HG02943 (cell line): ENCODE data around the gene WDR17.

Experiments used
- ATAC-seq: cut with Tn5 transposase; IDR thresholded peaks from one replicate; pipeline ENCODE4 v1.9.1; 2021; ENCODE audit warnings: mild to moderate bottlenecking, low read depth, moderate library complexity; ENCODE audit not compliant: unreplicated experiment

Gene WDR17

GRCh38 chr4:176065435-176066291, at the start of gene WDR17:
Gene WDR17, plus strand, starts transcription at chr4:176065841. Its CDS starts 45,740 bp downstream, at chr4:176111581.
- ATAC-seq = peak; percentile 100

- no peak for ATAC-seq
Measured at GRCh38 chr4:176016601-176017000, 49.0 kb upstream of the WDR17 start.

- ATAC-seq = no peak
Measured at GRCh38 chr4:176020481-176021085, 45.1 kb upstream of the WDR17 start.

- no peak for ATAC-seq
Measured at GRCh38 chr4:176030391-176030790, 35.2 kb upstream of the WDR17 start.

- no peak for ATAC-seq
Measured at GRCh38 chr4:176031922-176032321, 33.7 kb upstream of the WDR17 start.

GRCh38 chr4:176032454-176032853, 33.2 kb upstream of the WDR17 start:
- ATAC-seq = no peak

- ATAC-seq = no peak
Measured at GRCh38 chr4:176034499-176034898, 31.1 kb upstream of the WDR17 start.

- ATAC-seq = no peak
Measured at GRCh38 chr4:176034936-176035335, 30.7 kb upstream of the WDR17 start.

- ATAC-seq = no peak
Measured at GRCh38 chr4:176036585-176037205, 28.9 kb upstream of the WDR17 start.

GRCh38 chr4:176038789-176039188, 26.9 kb upstream of the WDR17 start:
- no peak for ATAC-seq

GRCh38 chr4:176042195-176042594, 23.4 kb upstream of the WDR17 start:
- no peak for ATAC-seq

GRCh38 chr4:176043838-176044588, 21.6 kb upstream of the WDR17 start:
- no peak for ATAC-seq

- no peak for ATAC-seq
Measured at GRCh38 chr4:176044589-176044951, 21.1 kb upstream of the WDR17 start.

GRCh38 chr4:176048631-176049030, 17.0 kb upstream of the WDR17 start:
- no peak for ATAC-seq

- ATAC-seq = no peak
Measured at GRCh38 chr4:176052744-176053143, 12.9 kb upstream of the WDR17 start.

GRCh38 chr4:176053785-176054184, 11.9 kb upstream of the WDR17 start:
- no peak for ATAC-seq

- no peak for ATAC-seq
Measured at GRCh38 chr4:176054942-176055341, 10.7 kb upstream of the WDR17 start.

GRCh38 chr4:176063718-176064117, 1.9 kb upstream of the WDR17 start:
- no peak for ATAC-seq

- no peak for ATAC-seq
Measured at GRCh38 chr4:176064539-176064938, 1.1 kb upstream of the WDR17 start.

- no peak for ATAC-seq
Measured at GRCh38 chr4:176066757-176067156, 1.1 kb downstream of the WDR17 start.

GRCh38 chr4:176077561-176077960, 11.9 kb downstream of the WDR17 start:
- no peak for ATAC-seq
